Trophoblast cell (in vitro differentiated cells and primary cell): ENCODE data around the gene CFAP141.

ENCODE experiments used
- DNase-seq, 2 donors: peaks; one replicate each; pipeline ENCODE4 v3.0.0-alpha.2; 2016
- H2AFZ ChIP-seq: 2 replicates; pipeline ENCODE4 v1.6.1; 2013; ENCODE audit warnings: low read length, moderate library complexity, mild to moderate bottlenecking; ENCODE audit not compliant: insufficient read depth, poor library complexity
- H2AK5ac ChIP-seq: 2 replicates; pipeline ENCODE4 v1.6.1; 2013; ENCODE audit warnings: mild to moderate bottlenecking, low read length
- H2BK120ac ChIP-seq: 2 replicates; pipeline ENCODE4 v1.6.1; 2013; ENCODE audit warnings: low read length, mild to moderate bottlenecking, moderate library complexity; ENCODE audit not compliant: insufficient read depth, poor library complexity
- H2BK12ac ChIP-seq: 2 replicates; pipeline ENCODE4 v1.6.1; 2013; ENCODE audit warnings: mild to moderate bottlenecking, low read length, moderate library complexity
- H2BK5ac ChIP-seq: 2 replicates; pipeline ENCODE4 v1.6.1; 2013; ENCODE audit warnings: low read length, low read depth, moderate library complexity, mild to moderate bottlenecking; ENCODE audit not compliant: poor library complexity
- H3K14ac ChIP-seq: 2 replicates; pipeline ENCODE4 v1.6.1; 2013; ENCODE audit warnings: mild to moderate bottlenecking, low read length
- H3K18ac ChIP-seq: 2 replicates; pipeline ENCODE4 v1.6.1; 2013; ENCODE audit warnings: mild to moderate bottlenecking, low read length
- H3K23ac ChIP-seq: 2 replicates; pipeline ENCODE4 v1.6.1; 2013; ENCODE audit warnings: low read length
- H3K27ac ChIP-seq: 2 replicates; pipeline ENCODE4 v1.5.1; 2013; ENCODE audit warnings: low read depth, mild to moderate bottlenecking, inconsistent platforms, low read length, moderate library complexity
- H3K27me3 ChIP-seq: 2 replicates; pipeline ENCODE4 v1.6.1; 2013; ENCODE audit warnings: inconsistent platforms, mild to moderate bottlenecking, low read length, moderate library complexity; ENCODE audit not compliant: insufficient read depth
- H3K36me3 ChIP-seq, 2 experiments: 1 replicate in 1 of 2; 2 replicates in 1 of 2; pipeline ENCODE4 v1.6.1; 2013; ENCODE audit warnings: low read length in 2 of 2, mild to moderate bottlenecking in 2 of 2, moderate library complexity in 1 of 2; ENCODE audit not compliant: insufficient read depth in 2 of 2, control insufficient read depth in 1 of 2
- H3K4ac ChIP-seq: 2 replicates; pipeline ENCODE4 v1.6.1; 2013; ENCODE audit warnings: low read depth, mild to moderate bottlenecking, low read length, moderate library complexity
- H3K4me1 ChIP-seq, 2 experiments: 1 replicate in 1 of 2; 2 replicates in 1 of 2; pipeline ENCODE4 v1.6.1; 2013; ENCODE audit warnings: low read length in 2 of 2, mild to moderate bottlenecking in 2 of 2, moderate library complexity in 1 of 2; ENCODE audit not compliant: insufficient read depth in 2 of 2, control insufficient read depth in 1 of 2
- H3K4me2 ChIP-seq: 2 replicates; pipeline ENCODE4 v1.6.1; 2013; ENCODE audit warnings: inconsistent platforms, mild to moderate bottlenecking, low read length, moderate library complexity
- H3K4me3 ChIP-seq: 2 replicates; pipeline ENCODE4 v1.5.1; 2013; ENCODE audit warnings: mild to moderate bottlenecking, low read depth, low read length, inconsistent platforms
- H3K79me1 ChIP-seq: one replicate; pipeline ENCODE4 v1.6.1; 2013; ENCODE audit warnings: low read length
- H3K79me2 ChIP-seq: 2 replicates; pipeline ENCODE4 v1.6.1; 2013; ENCODE audit warnings: low read length, mild to moderate bottlenecking; ENCODE audit not compliant: control insufficient read depth, insufficient read depth, poor library complexity
- H3K9ac ChIP-seq: 2 replicates; pipeline ENCODE4 v1.6.1; 2013; ENCODE audit warnings: mild to moderate bottlenecking, low read length
- H3K9me3 ChIP-seq: 2 replicates; pipeline ENCODE4 v1.6.1; 2013; ENCODE audit warnings: low read depth, mild to moderate bottlenecking, control low read depth, inconsistent platforms, low read length; ENCODE audit not compliant: insufficient read depth
- H4K12ac ChIP-seq: 2 replicates; pipeline ENCODE4 v1.6.1; 2013; ENCODE audit warnings: low read depth, mild to moderate bottlenecking, low read length, moderate library complexity
- H4K8ac ChIP-seq: 2 replicates; pipeline ENCODE4 v1.6.1; 2013; ENCODE audit warnings: low read depth, mild to moderate bottlenecking, low read length, moderate library complexity
- H4K91ac ChIP-seq: one replicate; pipeline ENCODE4 v1.6.1; 2013; ENCODE audit warnings: low read depth, mild to moderate bottlenecking, low read length, moderate library complexity
- WGBS: extraction: QIAGEN DNeasy Blood & Tissue Kit; methylation state at CpG from one replicate; pipeline ENCODE4 v1.1.7; 2013; ENCODE audit warnings: missing lambda C conversion rate; ENCODE audit not compliant: insufficient read length, insufficient coverage; ENCODE audit errors: extremely low coverage; 5-methylcytosine and 5-hydroxymethylcytosine counted together

CFAP141 gene

DNA sequence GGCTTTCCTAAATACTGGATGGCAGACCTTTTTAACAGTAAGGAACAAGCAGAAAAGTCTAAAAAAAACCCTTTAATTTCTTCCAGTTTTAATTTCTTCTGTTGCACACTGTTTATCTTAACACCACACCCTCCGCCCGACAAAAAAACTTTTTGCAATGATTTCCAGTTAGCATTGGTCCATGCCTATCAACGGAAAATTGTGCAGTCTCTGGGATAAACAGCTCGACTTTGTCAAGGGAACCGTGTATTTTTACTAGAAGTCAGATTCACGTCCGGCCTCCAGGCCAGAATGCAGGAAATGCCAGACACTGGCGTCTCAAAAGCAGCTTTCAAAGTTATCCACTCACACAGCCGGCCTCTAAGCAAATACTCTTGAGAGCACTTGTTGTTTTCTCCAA is 50.9 kb downstream of the CFAP141 start:
- Histone ChIP-seq H3K18ac (no peak overlapping the region), H3K79me1 (no peaks in the 10 kb centered on the region), H2AK5ac (no peak overlapping the region), H3K23ac (no peak overlapping the region), H2BK12ac (no peak overlapping the region), H4K91ac (no peak overlapping the region), H2BK120ac (no peak overlapping the region), H3K4ac (no peak overlapping the region), H3K27ac (no peak overlapping the region), H3K27me3 (no peaks in the 10 kb centered on the region), H3K9me3 (no peaks in the 10 kb centered on the region), H4K8ac (no peak overlapping the region), H3K14ac (no peak overlapping the region), H3K4me1 (no peaks in the 10 kb centered on the region), H2AFZ (no peak overlapping the region), H3K9ac (no peak overlapping the region), H3K4me3 (no peak overlapping the region), H4K12ac (no peak overlapping the region), H3K36me3 (peaks cover 6 to 23% of the 10 kb centered on the region in 2 experiments), H3K79me2 (no peaks in the 10 kb centered on the region), H3K4me2 (no peak overlapping the region), H2BK5ac (no peak overlapping the region)
- WGBS = 100% methylated on average over 2 of the region's 9 CpGs
- no peak for DNase-seq

DNA sequence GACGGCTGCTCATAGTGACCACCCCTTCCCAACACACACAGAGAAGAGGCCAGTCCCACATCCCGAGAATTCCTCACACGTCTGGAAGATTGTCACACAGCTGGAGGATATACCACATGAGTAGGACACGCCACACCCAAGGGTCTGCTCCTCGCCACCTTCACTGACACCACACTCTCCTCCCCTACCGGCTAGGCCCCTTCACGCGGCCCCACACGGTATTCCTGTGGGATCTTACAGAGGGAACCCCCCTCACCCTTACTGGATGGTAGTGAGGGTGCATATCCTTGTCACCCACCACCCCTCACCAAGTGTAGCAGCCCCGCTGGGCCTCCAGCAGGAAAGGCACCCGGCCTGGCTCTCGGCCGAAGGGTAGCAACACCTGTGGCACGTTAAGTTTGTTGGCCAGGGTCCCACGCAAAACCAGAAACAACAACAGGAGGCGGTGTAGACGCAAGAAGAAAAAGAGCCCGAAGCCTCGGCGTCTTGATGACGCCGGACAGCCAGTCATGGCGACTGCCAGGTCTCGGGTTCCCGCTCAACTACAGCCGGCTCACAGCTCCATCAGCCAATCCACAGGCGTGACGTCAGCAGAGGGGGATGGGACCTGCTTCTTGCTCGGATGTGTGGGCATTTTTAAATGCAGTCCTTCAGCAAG is 51.5 kb downstream of the CFAP141 start, which contains the start of gene NUP210L:
TSS of gene NUP210L (minus strand) at position 540 of the 658 bp plus-strand sequence.
- H2BK12ac ChIP-seq = no peak within 1 kb of the TSS
- H3K4me3 ChIP-seq = no peak within 1 kb of the TSS
- H3K14ac ChIP-seq = no peak within 1 kb of the TSS
- no peak within 1 kb of the TSS for H2BK5ac ChIP-seq
- H4K91ac ChIP-seq = no peak within 1 kb of the TSS
- H4K12ac ChIP-seq = no peak within 1 kb of the TSS
- DNase-seq = peak; percentile 15 to 38
- no peak within 1 kb of the TSS for H3K27ac ChIP-seq
- H3K4me1 ChIP-seq = no peaks in the 10 kb centered on the region
- H3K79me1 ChIP-seq = no peaks in the 10 kb centered on the region
- H3K4ac ChIP-seq = no peak within 1 kb of the TSS
- no peaks in the 10 kb centered on the region for H3K79me2 ChIP-seq
- no peaks in the 10 kb centered on the region for H3K9me3 ChIP-seq
- no peak within 1 kb of the TSS for H2BK120ac ChIP-seq
- H4K8ac ChIP-seq = no peak within 1 kb of the TSS
- no CpG with 5 or more reads among the region's 29 CpGs for WGBS
- no peaks in the 10 kb centered on the region for H3K27me3 ChIP-seq
- H3K9ac ChIP-seq = no peak within 1 kb of the TSS
- H3K4me2 ChIP-seq = no peak within 1 kb of the TSS
- H3K18ac ChIP-seq = no peak within 1 kb of the TSS
- no peak within 1 kb of the TSS for H3K23ac ChIP-seq
- H2AFZ ChIP-seq = no peak within 1 kb of the TSS
- no peak within 1 kb of the TSS for H2AK5ac ChIP-seq
- H3K36me3 ChIP-seq = peaks cover 6 to 20% of the 10 kb centered on the region in 2 experiments

DNA sequence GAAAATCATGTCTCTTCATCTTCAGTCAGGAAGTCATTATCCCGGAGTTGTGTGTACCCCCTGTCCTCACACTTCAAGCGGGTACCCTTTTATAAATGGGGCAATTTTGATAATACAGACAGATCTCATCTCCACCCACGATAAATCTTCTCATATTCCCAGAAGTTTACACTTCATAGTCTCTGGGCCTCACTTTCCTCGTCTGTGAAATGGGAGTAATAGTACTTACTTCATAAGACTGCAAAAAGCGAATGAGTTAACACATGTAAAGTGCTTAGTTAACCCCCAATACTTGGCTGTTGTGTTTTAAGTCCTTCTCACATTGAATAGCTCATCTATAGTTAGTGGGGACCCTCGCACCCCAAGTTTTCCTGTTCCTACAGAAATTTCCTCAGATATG is 52.1 kb downstream of the CFAP141 start:
- peaks cover 6 to 19% of the 10 kb centered on the region in 2 experiments for H3K36me3 ChIP-seq
- no peak overlapping the region for H2AK5ac ChIP-seq
- H4K91ac ChIP-seq = no peak overlapping the region
- WGBS = no CpG with 5 or more reads among the region's 6 CpGs
- no peak overlapping the region for H2BK120ac ChIP-seq
- H3K18ac ChIP-seq = no peak overlapping the region
- no peak overlapping the region for H2BK5ac ChIP-seq
- no peak overlapping the region for H3K4me3 ChIP-seq
- no peak overlapping the region for H3K9ac ChIP-seq
- no peak for DNase-seq
- no peaks in the 10 kb centered on the region for H3K79me1 ChIP-seq
- H4K12ac ChIP-seq = no peak overlapping the region
- H3K27me3 ChIP-seq = no peaks in the 10 kb centered on the region
- no peaks in the 10 kb centered on the region for H3K79me2 ChIP-seq
- no peak overlapping the region for H3K23ac ChIP-seq
- no peak overlapping the region for H3K4ac ChIP-seq
- H3K14ac ChIP-seq = no peak overlapping the region
- H3K9me3 ChIP-seq = no peaks in the 10 kb centered on the region
- no peak overlapping the region for H2BK12ac ChIP-seq
- H4K8ac ChIP-seq = no peak overlapping the region
- no peaks in the 10 kb centered on the region for H3K4me1 ChIP-seq
- no peak overlapping the region for H2AFZ ChIP-seq
- H3K4me2 ChIP-seq = no peak overlapping the region
- H3K27ac ChIP-seq = no peak overlapping the region

DNA sequence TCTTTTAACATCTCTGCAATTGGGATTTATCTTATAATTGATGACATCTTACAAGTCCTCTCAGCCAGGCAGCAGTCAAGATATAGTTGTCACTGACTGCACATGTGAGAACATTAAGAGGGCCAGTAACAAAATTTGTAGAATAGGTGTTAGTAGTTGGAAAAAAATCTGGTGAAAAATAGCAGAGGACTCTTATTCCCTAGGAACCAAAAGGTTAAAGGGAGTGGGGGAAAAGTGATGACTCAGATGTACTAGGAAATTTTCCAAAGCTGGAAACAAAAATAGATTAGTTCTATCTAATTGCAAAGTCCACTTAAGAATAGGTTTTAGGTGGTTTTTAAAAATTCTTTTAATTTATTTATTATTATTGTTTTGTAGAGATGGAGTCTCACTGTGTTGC is 54.8 kb downstream of the CFAP141 start:
- Histone ChIP-seq H3K4me1 (no peaks in the 10 kb centered on the region), H4K91ac (no peak overlapping the region), H3K23ac (no peak overlapping the region), H3K4me2 (no peak overlapping the region), H2AK5ac (no peak overlapping the region), H3K27ac (no peak overlapping the region), H3K9ac (no peak overlapping the region), H2AFZ (no peak overlapping the region), H3K4me3 (no peak overlapping the region), H3K18ac (no peak overlapping the region), H2BK12ac (no peak overlapping the region), H4K8ac (no peak overlapping the region), H3K36me3 (peaks cover 0 to 4% of the 10 kb centered on the region in 2 experiments), H3K14ac (no peak overlapping the region), H3K79me2 (no peaks in the 10 kb centered on the region), H2BK5ac (no peak overlapping the region), H3K9me3 (no peaks in the 10 kb centered on the region), H3K4ac (no peak overlapping the region), H4K12ac (no peak overlapping the region), H3K27me3 (no peaks in the 10 kb centered on the region), H2BK120ac (no peak overlapping the region), H3K79me1 (no peaks in the 10 kb centered on the region)
- no peak for DNase-seq
